Mucosa of rectum (tissue), 2 donors: ENCODE data around the gene THSD8.
"Not testable (repeated sequence)": the region's sequence is repeated elsewhere in the genome, so short reads cannot be mapped to it uniquely, and the experiment has no call there.

Experiments used
- H3K27ac ChIP-seq, 2 donors: one replicate each; pipeline ENCODE4 v1.7.0; 2013; ENCODE audit warnings: inconsistent platforms in 2 of 2, low read depth in 2 of 2, low read length in 2 of 2
- H3K27me3 ChIP-seq, 2 donors: one replicate each; pipeline ENCODE4 v1.7.0; 2013; ENCODE audit warnings: low read length in 2 of 2; ENCODE audit not compliant: control insufficient read depth in 2 of 2, insufficient read depth in 2 of 2
- H3K36me3 ChIP-seq, 2 donors: one replicate each; pipeline ENCODE4 v1.7.0; 2013; ENCODE audit warnings: low read length in 2 of 2; ENCODE audit not compliant: control insufficient read depth in 2 of 2, insufficient read depth in 2 of 2
- H3K4me1 ChIP-seq, 2 donors: one replicate each; pipeline ENCODE4 v1.7.0; 2013; ENCODE audit warnings: low read length in 2 of 2, mild to moderate bottlenecking in 1 of 2; ENCODE audit not compliant: control insufficient read depth in 2 of 2, insufficient read depth in 2 of 2
- H3K4me3 ChIP-seq, 2 donors: one replicate each; pipeline ENCODE4 v1.7.0; 2013; ENCODE audit warnings: low read length in 2 of 2
- H3K9ac ChIP-seq, 2 donors: one replicate each; pipeline ENCODE4 v1.7.0; 2013; ENCODE audit warnings: low read length in 2 of 2, low read depth in 1 of 2, mild to moderate bottlenecking in 1 of 2
- H3K9me3 ChIP-seq, 2 donors: one replicate each; pipeline ENCODE4 v1.7.0; 2013; ENCODE audit warnings: low read length in 2 of 2; ENCODE audit not compliant: control insufficient read depth in 2 of 2
- donor health status: healthy.
- donor health status: Normal muscosa, but diverticular disease.

The THSD8 gene

DNA sequence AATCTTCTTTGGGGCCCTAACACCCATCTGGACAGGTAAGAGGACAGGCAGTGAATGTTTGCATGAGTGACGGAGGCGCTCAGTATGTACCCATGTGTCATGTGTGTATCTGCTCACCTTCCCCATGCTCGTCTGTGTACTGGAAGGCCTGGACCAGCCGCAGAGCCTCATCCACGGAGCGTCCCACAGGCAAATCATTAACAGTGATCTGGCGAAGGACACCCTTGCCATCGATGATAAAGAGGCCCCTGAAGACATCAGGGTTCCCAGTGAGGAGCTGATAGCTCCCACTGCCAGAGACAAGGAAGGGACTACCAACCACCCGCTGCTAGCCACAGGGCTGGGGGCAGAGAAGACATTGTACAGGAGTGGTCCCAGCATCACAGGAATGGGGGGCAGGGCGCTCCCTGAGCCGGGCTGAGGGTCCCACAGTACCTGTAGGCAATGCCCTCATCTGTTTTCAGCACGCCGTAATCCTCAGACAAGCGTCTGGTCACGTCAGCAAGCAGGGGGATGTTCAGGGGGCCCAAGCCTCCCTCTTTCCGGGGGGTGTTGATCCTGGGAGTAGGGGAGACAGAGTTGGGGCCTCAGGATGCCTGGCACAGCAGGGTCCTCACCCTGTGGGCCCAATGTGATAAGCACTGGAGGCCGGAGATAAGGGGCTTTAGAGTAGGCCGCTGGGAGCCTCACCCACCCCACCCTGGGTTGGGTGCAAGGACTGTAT, 2.0 kb upstream of the THSD8 start:
- no peaks in the 10 kb centered on the region for H3K27me3 ChIP-seq
- H3K9me3 ChIP-seq: no peaks in the 10 kb centered on the region
- H3K9ac ChIP-seq: peak overlapping the region in 1 of 2 donors; percentile 32
- H3K4me1 ChIP-seq: peaks cover 24 to 27% of the 10 kb centered on the region in 2 donors
- no peak overlapping the region for H3K27ac ChIP-seq
- H3K36me3 ChIP-seq: peaks cover 4 to 12% of the 10 kb centered on the region in 2 donors
- H3K4me3 ChIP-seq: peak overlapping the region in 1 of 2 donors; percentile 95

DNA sequence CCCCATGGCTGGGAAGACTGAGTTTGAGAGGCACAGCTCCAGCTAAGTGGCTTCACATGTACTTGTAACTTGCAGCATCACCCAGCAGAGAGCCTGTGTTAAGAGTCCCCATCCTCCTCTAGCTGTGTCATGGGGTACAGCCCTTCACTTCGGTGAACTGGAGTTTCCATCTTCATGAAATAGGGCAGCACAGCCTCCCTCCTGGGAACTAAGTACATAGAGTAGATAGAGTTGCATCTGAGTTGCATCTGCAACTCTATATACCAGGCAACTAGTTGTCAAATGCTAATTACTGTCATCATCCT, 1.5 kb upstream of the THSD8 start:
- H3K9ac ChIP-seq: peak overlapping the region; percentile 32 to 83
- peak overlapping the region; percentile 83 to 95 for H3K4me3 ChIP-seq
- H3K27ac ChIP-seq: no peak overlapping the region

DNA sequence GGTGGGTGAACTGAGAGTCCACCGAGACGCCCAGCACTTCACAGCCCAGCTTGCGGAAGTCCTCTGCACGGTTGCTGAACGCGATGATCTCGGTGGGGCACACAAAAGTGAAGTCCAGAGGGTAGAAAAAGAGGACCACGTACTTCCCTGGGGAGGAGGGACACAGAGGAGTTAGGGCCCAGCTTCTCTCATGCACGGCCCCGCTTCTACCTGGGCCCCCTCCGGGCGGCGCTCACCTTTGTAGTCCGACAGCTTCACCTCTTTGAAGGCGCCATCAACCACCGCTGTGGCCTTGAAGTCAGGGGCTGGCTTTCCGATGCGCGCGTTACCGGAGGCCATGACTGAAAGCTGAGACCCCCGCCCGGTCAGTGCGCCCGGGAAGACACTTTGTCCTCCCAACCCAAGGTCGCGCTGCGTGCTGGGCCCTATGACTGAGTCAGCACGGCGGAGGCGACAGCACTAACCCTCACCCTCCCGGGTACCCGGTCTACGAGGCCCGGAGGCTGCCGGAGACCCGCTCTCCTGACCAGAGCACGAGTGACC, 875 bp upstream of the THSD8 start:
- H3K4me3 ChIP-seq: peak overlapping the region; percentile 83 to 95
- H3K27ac ChIP-seq: peak overlapping the region; percentile 30 to 77
- H3K9me3 ChIP-seq: no peaks in the 10 kb centered on the region
- H3K36me3 ChIP-seq: peaks cover 4 to 12% of the 10 kb centered on the region in 2 donors
- H3K9ac ChIP-seq: peak overlapping the region; percentile 83 to 99
- H3K27me3 ChIP-seq: no peaks in the 10 kb centered on the region
- peaks cover 18 to 24% of the 10 kb centered on the region in 2 donors for H3K4me1 ChIP-seq

More for the DNA sequence above, 1.5 kb upstream of the THSD8 start:
- H3K36me3 ChIP-seq: peaks cover 4 to 12% of the 10 kb centered on the region in 2 donors
- no peaks in the 10 kb centered on the region for H3K9me3 ChIP-seq
- H3K4me1 ChIP-seq: peaks cover 21 to 27% of the 10 kb centered on the region in 2 donors
- no peaks in the 10 kb centered on the region for H3K27me3 ChIP-seq

DNA sequence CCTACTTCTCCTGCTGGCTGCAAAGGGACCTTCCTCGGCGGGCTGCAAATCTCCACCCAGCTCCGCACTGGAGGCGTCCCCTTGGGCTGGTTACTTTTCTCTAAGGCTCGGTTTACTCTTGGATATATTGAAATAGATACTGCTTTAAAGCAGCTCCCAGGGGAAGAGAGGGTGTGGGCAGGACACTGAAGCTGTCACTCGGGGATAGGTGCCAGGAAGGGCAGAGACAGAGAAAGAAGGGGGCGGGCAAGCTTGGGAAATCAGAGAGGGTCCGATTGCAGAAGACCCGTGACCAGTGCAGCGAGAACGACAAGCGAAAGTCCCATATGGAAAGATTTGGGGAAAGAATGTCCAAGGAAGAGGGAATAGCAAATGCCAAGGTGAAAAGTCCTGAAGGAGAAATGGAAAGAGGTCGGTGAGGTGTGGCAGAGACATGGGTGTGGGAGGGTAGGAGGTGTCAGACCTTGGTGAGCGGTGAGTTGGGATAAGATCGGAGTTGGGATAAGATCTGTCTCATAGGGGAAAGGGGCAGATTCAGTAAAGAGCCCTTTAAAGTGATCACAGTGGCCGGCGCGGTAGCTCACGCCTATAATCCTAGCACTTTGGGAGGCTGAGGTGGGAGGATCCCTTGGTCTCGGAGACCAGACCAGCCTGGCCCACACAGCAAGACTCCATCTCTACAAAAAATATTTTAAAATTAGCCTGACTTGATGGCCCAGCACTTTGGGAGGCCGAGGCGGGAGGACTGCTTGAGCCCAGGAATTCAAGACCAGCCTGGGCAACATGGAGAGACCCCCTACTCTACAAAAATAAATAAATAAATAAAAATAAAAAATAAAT, 618 bp downstream of the THSD8 start:
- H3K27ac ChIP-seq: peak overlapping the region; percentile 51 to 52

DNA sequence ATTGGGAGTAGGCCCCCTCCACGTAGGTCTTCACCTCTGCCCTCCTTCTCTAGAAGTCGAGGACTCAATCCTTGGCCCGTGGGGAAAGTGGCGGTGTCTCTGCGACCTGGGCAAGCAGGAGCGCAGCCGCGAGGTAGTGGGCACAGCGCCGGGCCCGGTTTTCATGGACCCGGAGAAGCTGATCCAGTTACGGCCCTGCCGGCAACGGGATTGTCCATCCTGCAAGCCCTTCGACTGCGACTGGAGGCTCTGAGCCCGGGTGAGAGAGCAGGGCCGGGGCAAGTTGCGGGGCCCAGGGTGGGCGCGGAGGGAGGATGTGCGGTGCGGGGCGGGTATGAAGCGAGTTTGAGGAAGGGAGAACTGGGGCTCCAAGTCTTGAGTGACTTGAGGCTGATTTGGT, 2.2 kb downstream of the THSD8 start:
- H3K36me3 ChIP-seq: peaks cover 0 to 12% of the 10 kb centered on the region in 2 donors
- H3K4me3 ChIP-seq: no peak overlapping the region
- H3K9ac ChIP-seq: no peak overlapping the region
- peaks cover 22 to 27% of the 10 kb centered on the region in 2 donors for H3K4me1 ChIP-seq
- H3K27ac ChIP-seq: no peak overlapping the region
- no peaks in the 10 kb centered on the region for H3K27me3 ChIP-seq
- H3K9me3 ChIP-seq: no peaks in the 10 kb centered on the region

More for the DNA sequence above, 618 bp downstream of the THSD8 start:
- Histone ChIP-seq H3K27me3 (no peaks in the 10 kb centered on the region), H3K36me3 (peaks cover 0 to 12% of the 10 kb centered on the region in 2 donors), H3K4me3 (peak overlapping the region; percentile 83 to 95), H3K9me3 (no peaks in the 10 kb centered on the region), H3K4me1 (peaks cover 22 to 27% of the 10 kb centered on the region in 2 donors), H3K9ac (peak overlapping the region; percentile 60 to 83)

DNA sequence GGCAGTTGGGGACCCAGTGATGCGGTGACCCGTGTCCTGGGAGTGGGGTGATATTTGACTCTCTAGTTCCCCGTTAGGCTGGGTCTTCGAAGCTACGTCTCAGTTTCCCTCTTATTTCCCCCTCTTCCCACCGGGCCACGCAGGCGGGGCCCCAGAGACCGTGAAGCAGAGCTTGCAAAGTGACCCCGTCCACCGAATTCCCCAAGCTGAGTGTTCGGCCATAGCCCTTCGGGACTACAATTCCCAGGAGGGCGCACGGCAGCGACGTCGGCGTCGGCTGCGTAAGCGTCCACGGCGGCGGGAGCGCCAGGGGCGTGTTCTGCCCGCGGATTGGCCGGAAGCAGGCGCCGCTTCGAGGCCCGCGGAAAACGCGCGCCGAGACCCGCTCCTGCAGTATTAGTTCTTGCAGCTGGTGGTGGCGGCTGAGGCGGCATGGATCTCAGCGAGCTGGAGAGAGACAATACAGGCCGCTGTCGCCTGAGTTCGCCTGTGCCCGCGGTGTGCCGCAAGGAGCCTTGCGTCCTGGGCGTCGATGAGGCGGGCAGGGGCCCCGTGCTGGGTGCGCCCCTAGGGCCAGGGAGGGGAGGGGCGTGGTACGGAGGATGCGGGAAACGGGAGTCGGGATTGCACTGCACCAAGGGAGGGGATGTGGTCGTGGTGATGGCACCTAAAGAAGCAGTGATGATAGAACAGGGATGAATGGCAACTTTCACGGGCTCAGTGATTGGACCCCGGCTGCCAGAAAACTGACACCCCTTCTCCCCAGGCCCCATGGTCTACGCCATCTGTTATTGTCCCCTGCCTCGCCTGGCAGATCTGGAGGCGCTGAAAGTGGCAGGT, 4.6 kb downstream of the THSD8 start, which contains the start of gene RNASEH2A:
Gene RNASEH2A (plus strand): TSS at position 343 of the 840 bp plus-strand sequence. CDS start 90 bp downstream, at position 433.
- Histone ChIP-seq H3K4me1 (peaks cover 19% of the 10 kb centered on the region in 2 donors), H3K27ac (peak within 1 kb of the TSS; percentile 38 to 58), H3K9me3 (no peaks in the 10 kb centered on the region), H3K27me3 (no peaks in the 10 kb centered on the region), H3K9ac (peak within 1 kb of the TSS; percentile 55 to 69), H3K36me3 (no peaks in the 10 kb centered on the region), H3K4me3 (peak within 1 kb of the TSS; percentile 75)

DNA sequence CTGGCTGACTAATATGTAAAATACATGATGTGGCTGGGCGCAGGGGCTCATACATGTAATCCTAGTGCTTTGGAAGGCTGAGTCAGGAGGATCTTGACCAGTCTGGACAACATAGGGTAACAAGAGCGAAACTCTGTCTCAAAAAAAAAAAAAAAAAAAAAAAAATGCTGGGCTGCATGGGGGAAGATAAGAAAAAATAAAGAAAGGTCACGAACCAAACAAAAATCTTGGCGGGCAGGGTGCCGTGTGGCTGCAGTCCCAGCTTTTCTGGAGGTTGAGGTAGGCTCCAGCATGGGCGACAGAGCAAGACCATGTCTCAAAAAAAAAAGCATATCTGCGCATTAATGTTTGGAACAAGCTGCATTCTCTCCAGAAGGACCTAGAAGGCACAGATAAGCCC, 13.2 kb downstream of the THSD8 start:
- no peaks in the 10 kb centered on the region for H3K36me3 ChIP-seq
- no peaks in the 10 kb centered on the region for H3K27me3 ChIP-seq
- no peaks in the 10 kb centered on the region for H3K4me1 ChIP-seq
- H3K9me3 ChIP-seq: no peaks in the 10 kb centered on the region
- H3K9ac ChIP-seq: no peak overlapping the region
- H3K27ac ChIP-seq: no peak overlapping the region
- H3K4me3 ChIP-seq: no peak overlapping the region

DNA sequence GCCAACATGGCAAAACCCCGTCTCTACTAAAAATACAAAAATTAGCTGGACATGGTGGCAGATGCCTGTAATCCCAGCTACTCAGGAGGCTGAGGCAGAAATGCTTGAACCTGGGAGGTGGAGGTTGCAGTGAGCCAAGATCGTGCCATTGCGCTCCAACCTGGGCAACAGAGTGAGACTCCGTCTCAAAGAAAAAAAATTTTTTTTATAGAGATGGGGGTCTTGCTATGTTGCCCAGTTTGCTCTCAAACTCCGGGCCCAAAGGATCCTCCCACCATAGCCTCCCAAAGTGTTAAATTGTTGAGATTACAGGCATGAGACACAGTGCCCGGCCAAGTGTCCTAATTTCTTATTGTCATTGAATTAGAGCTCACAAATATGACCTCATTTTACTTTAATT, 15.3 kb downstream of the THSD8 start:
- H3K27me3 ChIP-seq, H3K4me1 ChIP-seq, H3K36me3 ChIP-seq, H3K27ac ChIP-seq, H3K4me3 ChIP-seq, H3K9me3 ChIP-seq, H3K9ac ChIP-seq: not testable (repeated sequence)

DNA sequence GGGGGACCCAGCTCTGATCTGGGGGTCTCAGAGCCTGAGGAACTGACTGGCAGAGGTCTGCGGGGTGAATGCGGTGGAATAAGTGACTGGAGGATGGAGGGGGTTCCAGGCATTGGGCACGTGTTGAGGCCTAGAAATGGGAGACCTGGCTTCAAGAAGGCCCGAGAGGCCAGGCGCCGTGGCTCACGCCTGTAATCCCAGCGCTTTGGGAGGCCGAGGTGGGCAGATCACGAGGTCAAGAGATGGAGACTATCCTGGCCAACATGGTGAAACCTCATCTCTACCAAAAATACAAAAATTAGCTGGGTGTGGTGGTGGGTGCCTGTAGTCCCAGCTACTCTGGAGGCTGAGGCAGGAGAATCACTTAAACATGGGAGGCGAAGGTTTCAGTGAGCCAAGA, 15.9 kb downstream of the THSD8 start:
- not testable (repeated sequence) for H3K36me3 ChIP-seq, H3K9me3 ChIP-seq, H3K4me3 ChIP-seq, H3K27me3 ChIP-seq, H3K27ac ChIP-seq, H3K4me1 ChIP-seq, H3K9ac ChIP-seq
